ENCODE measurements around the gene CLSTN3. TPM values are rescaled to one million over a fixed set of nuclear protein-coding genes. Genes with fewer than 3 reads are reported as not detected.

The CLSTN3 gene
- total RNA-seq, 1 donor from 2014 or later: 134 TPM

GRCh38 chr12:7152818-7153217 is 22.6 kb downstream of the CLSTN3 start:
- Mint-ChIP-seq H3K4me1 (ENCODE audit: unreplicated experiment) (peaks cover 30% of the 10 kb centered on the region), H3K36me3 (ENCODE audit: low read depth, unreplicated experiment) (peaks cover 53% of the 10 kb centered on the region), H3K27me3 (ENCODE audit: unreplicated experiment) (peaks cover 4% of the 10 kb centered on the region), H3K27ac (ENCODE audit: unreplicated experiment) (no peak overlapping the region), H3K4me3 (ENCODE audit: unreplicated experiment) (no peak overlapping the region), H3K9me3 (ENCODE audit: unreplicated experiment) (no peaks in the 10 kb centered on the region)
- DNase-seq (ENCODE audit: low spot score): no peak
- TF ChIP-seq CTCF (IDR thresholded peaks at IDR 0.05; ENCODE audit: unreplicated experiment): no peak

- H3K27me3 Mint-ChIP-seq (ENCODE audit: unreplicated experiment): peaks cover 6% of the 10 kb centered on the region
- no peak for TF ChIP-seq CTCF (IDR thresholded peaks at IDR 0.05; ENCODE audit: unreplicated experiment)
- peaks cover 43% of the 10 kb centered on the region for H3K36me3 Mint-ChIP-seq (ENCODE audit: low read depth, unreplicated experiment)
- H3K4me1 Mint-ChIP-seq (ENCODE audit: unreplicated experiment): peaks cover 37% of the 10 kb centered on the region
- no peak for DNase-seq (ENCODE audit: low spot score)
- no peak overlapping the region for H3K4me3 Mint-ChIP-seq (ENCODE audit: unreplicated experiment)
- H3K9me3 Mint-ChIP-seq (ENCODE audit: unreplicated experiment): no peaks in the 10 kb centered on the region
- no peak overlapping the region for H3K27ac Mint-ChIP-seq (ENCODE audit: unreplicated experiment)
Measured at GRCh38 chr12:7154042-7154441, 23.9 kb downstream of the CLSTN3 start.

GRCh38 chr12:7154901-7155470 is 24.8 kb downstream of the CLSTN3 start:
- Mint-ChIP-seq H3K4me1 (ENCODE audit: unreplicated experiment) (peaks cover 38% of the 10 kb centered on the region), H3K27ac (ENCODE audit: unreplicated experiment) (peak overlapping the region; percentile 10), H3K36me3 (ENCODE audit: low read depth, unreplicated experiment) (peaks cover 46% of the 10 kb centered on the region), H3K27me3 (ENCODE audit: unreplicated experiment) (peaks cover 9% of the 10 kb centered on the region), H3K9me3 (ENCODE audit: unreplicated experiment) (no peaks in the 10 kb centered on the region), H3K4me3 (ENCODE audit: unreplicated experiment) (no peak overlapping the region)
- DNase-seq (ENCODE audit: low spot score): no peak
- no peak for TF ChIP-seq CTCF (IDR thresholded peaks at IDR 0.05; ENCODE audit: unreplicated experiment)

GRCh38 chr12:7155471-7156034 is 25.4 kb downstream of the CLSTN3 start:
- no peaks in the 10 kb centered on the region for H3K9me3 Mint-ChIP-seq (ENCODE audit: unreplicated experiment)
- peak overlapping the region; percentile 19 for H3K4me3 Mint-ChIP-seq (ENCODE audit: unreplicated experiment)
- peaks cover 32% of the 10 kb centered on the region for H3K4me1 Mint-ChIP-seq (ENCODE audit: unreplicated experiment)
- peaks cover 11% of the 10 kb centered on the region for H3K27me3 Mint-ChIP-seq (ENCODE audit: unreplicated experiment)
- H3K36me3 Mint-ChIP-seq (ENCODE audit: low read depth, unreplicated experiment): peaks cover 40% of the 10 kb centered on the region
- peak overlapping the region; percentile 10 for H3K27ac Mint-ChIP-seq (ENCODE audit: unreplicated experiment)
- DNase-seq (ENCODE audit: low spot score): no peak
- TF ChIP-seq CTCF (IDR thresholded peaks at IDR 0.05; ENCODE audit: unreplicated experiment): no peak
